ENCODE data around the gene TRAPPC12. TPM values are rescaled to one million over a fixed set of nuclear protein-coding genes. Genes with fewer than 3 reads are reported as not detected.

Gene TRAPPC12
- total RNA-seq, 3 donors from 2014 or later: 76.9 to 102 (median 97.8) TPM

- no peak for DNase-seq
- TF ChIP-seq, protein P1, sequence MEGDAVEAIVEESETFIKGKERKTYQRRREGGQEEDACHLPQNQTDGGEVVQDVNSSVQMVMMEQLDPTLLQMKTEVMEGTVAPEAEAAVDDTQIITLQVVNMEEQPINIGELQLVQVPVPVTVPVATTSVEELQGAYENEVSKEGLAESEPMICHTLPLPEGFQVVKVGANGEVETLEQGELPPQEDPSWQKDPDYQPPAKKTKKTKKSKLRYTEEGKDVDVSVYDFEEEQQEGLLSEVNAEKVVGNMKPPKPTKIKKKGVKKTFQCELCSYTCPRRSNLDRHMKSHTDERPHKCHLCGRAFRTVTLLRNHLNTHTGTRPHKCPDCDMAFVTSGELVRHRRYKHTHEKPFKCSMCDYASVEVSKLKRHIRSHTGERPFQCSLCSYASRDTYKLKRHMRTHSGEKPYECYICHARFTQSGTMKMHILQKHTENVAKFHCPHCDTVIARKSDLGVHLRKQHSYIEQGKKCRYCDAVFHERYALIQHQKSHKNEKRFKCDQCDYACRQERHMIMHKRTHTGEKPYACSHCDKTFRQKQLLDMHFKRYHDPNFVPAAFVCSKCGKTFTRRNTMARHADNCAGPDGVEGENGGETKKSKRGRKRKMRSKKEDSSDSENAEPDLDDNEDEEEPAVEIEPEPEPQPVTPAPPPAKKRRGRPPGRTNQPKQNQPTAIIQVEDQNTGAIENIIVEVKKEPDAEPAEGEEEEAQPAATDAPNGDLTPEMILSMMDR (IDR thresholded peaks at IDR 0.05): no peak
- Histone ChIP-seq H3K4me1 (ENCODE audit: low read depth) (no peaks in the 10 kb centered on the region), H3K4me3 (no peak overlapping the region), H3K36me3 (ENCODE audit: low read depth) (no peaks in the 10 kb centered on the region), H3K9me3 (no peaks in the 10 kb centered on the region)
- intact Hi-C loops (cut with DNase I, micrococcal nuclease): no loop called here
- ATAC-seq: no peak
These were observed 8.3 kb downstream of the TRAPPC12 start for GRCh38 chr2:3387644-3388411.

DNA sequence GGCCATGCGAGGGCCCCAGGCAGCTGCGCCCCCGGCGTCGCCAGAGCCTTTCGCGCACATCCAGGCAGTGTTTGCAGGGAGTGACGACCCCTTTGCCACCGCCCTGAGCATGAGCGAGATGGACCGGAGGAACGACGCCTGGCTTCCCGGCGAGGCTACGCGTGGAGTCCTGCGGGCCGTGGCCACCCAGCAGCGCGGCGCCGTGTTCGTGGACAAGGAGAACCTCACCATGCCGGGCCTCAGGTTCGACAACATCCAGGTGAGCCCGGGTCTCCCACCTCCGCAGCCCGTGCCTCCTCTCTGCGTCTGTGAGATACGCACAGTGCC, 8.9 kb downstream of the TRAPPC12 start:
- intact Hi-C loops (cut with DNase I, micrococcal nuclease): no loop called here
- Histone ChIP-seq H3K36me3 (ENCODE audit: low read depth) (no peaks in the 10 kb centered on the region), H3K4me1 (ENCODE audit: low read depth) (no peaks in the 10 kb centered on the region), H3K4me3 (no peak overlapping the region), H3K9me3 (no peaks in the 10 kb centered on the region)
- no peak for ATAC-seq
- TF ChIP-seq, protein P1 (IDR thresholded peaks at IDR 0.05): no peak
- DNase-seq: no peak

- Histone ChIP-seq H3K9me3 (no peaks in the 10 kb centered on the region), H3K4me3 (no peak overlapping the region), H3K4me1 (ENCODE audit: low read depth) (no peaks in the 10 kb centered on the region), H3K36me3 (ENCODE audit: low read depth) (no peaks in the 10 kb centered on the region)
- TF ChIP-seq, protein P1 (IDR thresholded peaks at IDR 0.05): no peak
- ATAC-seq (no peak), DNase-seq (no peak)
- intact Hi-C loops (cut with DNase I, micrococcal nuclease): no loop called here
These were observed 9.7 kb downstream of the TRAPPC12 start for GRCh38 chr2:3389193-3389592.

DNA sequence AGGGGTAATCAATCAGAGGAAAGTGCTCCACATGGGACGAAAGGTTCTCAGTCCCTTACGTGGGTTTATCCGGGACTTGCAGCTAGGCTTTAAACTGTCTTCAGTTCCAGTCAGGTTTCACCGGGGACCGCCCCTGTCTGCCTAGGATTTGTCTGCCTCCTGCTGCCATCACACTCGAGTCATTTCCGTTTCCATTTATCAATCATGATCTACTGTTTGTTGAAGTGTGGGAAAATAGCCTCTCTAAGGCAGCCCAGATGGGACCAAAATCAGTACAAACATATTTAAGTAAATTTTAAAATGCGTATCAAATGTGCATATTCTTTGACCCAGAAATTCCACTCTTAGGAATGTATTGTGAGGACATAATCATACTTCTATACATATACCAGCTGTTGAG, 10.5 kb downstream of the TRAPPC12 start:
- H3K9me3 ChIP-seq: no peaks in the 10 kb centered on the region
- intact Hi-C loops (cut with DNase I, micrococcal nuclease): no loop called here
- ATAC-seq (no peak), DNase-seq (no peak)
- no peaks in the 10 kb centered on the region for H3K36me3 ChIP-seq (ENCODE audit: low read depth)
- H3K4me3 ChIP-seq: no peak overlapping the region
- H3K4me1 ChIP-seq (ENCODE audit: low read depth): no peaks in the 10 kb centered on the region
- TF ChIP-seq, protein P1 (IDR thresholded peaks at IDR 0.05): no peak

DNA sequence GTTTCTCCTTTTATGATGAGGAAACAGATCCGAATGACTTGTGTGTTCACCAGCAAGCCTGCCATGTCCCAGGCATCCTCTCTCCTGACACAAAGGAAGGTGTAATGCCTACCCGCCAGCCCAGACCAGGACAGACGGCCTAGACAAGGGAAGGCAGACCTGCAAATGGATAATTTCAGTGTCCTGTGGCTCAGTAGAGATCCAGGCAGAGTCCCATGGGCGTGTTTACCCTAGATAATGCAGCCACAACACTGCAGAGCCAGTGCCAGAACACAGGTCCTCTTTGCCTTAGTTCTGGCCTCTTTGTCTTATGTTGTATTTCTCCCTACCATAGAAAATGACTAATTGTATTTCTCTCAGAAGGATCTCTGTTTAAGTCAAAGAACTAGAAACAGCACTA, 12.7 kb downstream of the TRAPPC12 start:
- ATAC-seq: no peak
- Histone ChIP-seq H3K36me3 (ENCODE audit: low read depth) (no peaks in the 10 kb centered on the region), H3K4me3 (no peak overlapping the region), H3K9me3 (peaks cover 19% of the 10 kb centered on the region), H3K4me1 (ENCODE audit: low read depth) (no peaks in the 10 kb centered on the region)
- TF ChIP-seq, protein P1 (IDR thresholded peaks at IDR 0.05): no peak
- no peak for DNase-seq
- intact Hi-C loops (cut with DNase I, micrococcal nuclease): no loop called here

Data from mucosa of descending colon (tissue), 3 donors.